Neural cell (in vitro differentiated cells): ENCODE data around the gene STC2. TPM values are rescaled to one million over a fixed set of nuclear protein-coding genes. Genes with fewer than 3 reads are reported as not detected.

Experiments
- H2AFZ ChIP-seq: fragments of 200-600, 300-800 bp; sonication (generic), shearing (Covaris generic); 2 replicates; pipeline ENCODE4 v1.6.0; 2014; ENCODE audit warnings: low read depth, mild to moderate bottlenecking, antibody characterized with exemption, low read length, moderate library complexity
- H3F3A ChIP-seq: fragments of 200-600 bp; shearing (Covaris generic); 2 replicates; pipeline ENCODE4 v1.6.1; 2016; ENCODE audit warnings: mild to moderate bottlenecking, moderate library complexity, mixed read lengths, antibody characterized with exemption, low read length; ENCODE audit not compliant: insufficient read depth, poor library complexity, severe bottlenecking
- H3K27ac ChIP-seq: fragments of 200-600, 300-800 bp; sonication (generic), shearing (Covaris generic); 2 replicates; pipeline ENCODE4 v1.5.1; 2014; ENCODE audit warnings: mild to moderate bottlenecking, low read length, moderate library complexity
- H3K27me3 ChIP-seq: fragments of 300-800, 200-600 bp; sonication (generic), shearing (Covaris generic); 2 replicates; pipeline ENCODE4 v1.6.0; 2014; ENCODE audit warnings: mild to moderate bottlenecking, low read depth, low read length, moderate library complexity; ENCODE audit not compliant: insufficient read depth
- H3K36me3 ChIP-seq: fragments of 300-800, 200-600 bp; sonication (generic), shearing (Covaris generic); 2 replicates; pipeline ENCODE4 v1.5.1; 2014; ENCODE audit warnings: mild to moderate bottlenecking, antibody characterized with exemption, low read length, moderate library complexity; ENCODE audit not compliant: insufficient read depth
- H3K4me2 ChIP-seq: fragments of 300-800, 200-600 bp; sonication (generic), shearing (Covaris generic); 2 replicates; pipeline ENCODE4 v1.6.0; 2014; ENCODE audit warnings: mild to moderate bottlenecking, low read length
- H3K4me3 ChIP-seq: fragments of 300-800, 200-600 bp; sonication (generic), shearing (Covaris generic); 2 replicates; pipeline ENCODE4 v1.5.1; 2014; ENCODE audit warnings: mild to moderate bottlenecking, low read length, moderate library complexity
- H3K79me2 ChIP-seq: fragments of 200-600 bp; shearing (Covaris generic); replicated peaks from 2 replicates; pipeline ENCODE4 v1.6.0; 2014; ENCODE audit warnings: mild to moderate bottlenecking, low read length, moderate library complexity; ENCODE audit not compliant: insufficient read depth
- H3K9ac ChIP-seq: fragments of 300-800, 200-600 bp; sonication (generic), shearing (Covaris generic); 2 replicates; pipeline ENCODE4 v1.6.1; 2016; ENCODE audit warnings: mild to moderate bottlenecking, low read length, mixed read lengths
- H3K9me2 ChIP-seq: fragments of 200-600 bp; shearing (Covaris generic); 2 replicates; pipeline ENCODE4 v1.6.1; 2016; ENCODE audit warnings: mild to moderate bottlenecking, low read length, mixed read lengths; ENCODE audit not compliant: insufficient read depth
- H3K9me3 ChIP-seq: fragments of 200-600, 300-800 bp; sonication (generic), shearing (Covaris generic); 2 replicates; pipeline ENCODE4 v1.6.1; 2016; ENCODE audit warnings: mild to moderate bottlenecking, mixed run types, low read length, moderate library complexity, mixed read lengths
- H4K20me1 ChIP-seq: fragments of 200-600 bp; shearing (Covaris generic); 2 replicates; pipeline ENCODE4 v1.6.1; 2016; ENCODE audit warnings: mild to moderate bottlenecking, mixed run types; ENCODE audit not compliant: insufficient read depth
- EP300 ChIP-seq: fragments of 450-650 bp; conservative IDR thresholded peaks from 2 replicates; pipeline ENCODE4 v1.6.1; 2014; ENCODE audit warnings: antibody characterized with exemption, mild to moderate bottlenecking, moderate library complexity; ENCODE audit not compliant: poor library complexity, severe bottlenecking
- EZH2 ChIP-seq: fragments of 200-600, 300-800 bp; shearing (Covaris generic), sonication (generic); IDR thresholded peaks from 2 replicates; pipeline ENCODE4 v1.6.1; 2014; ENCODE audit warnings: antibody characterized with exemption, low read length, borderline replicate concordance, mild to moderate bottlenecking; ENCODE audit not compliant: insufficient read depth, poor library complexity, severe bottlenecking
- MXI1 ChIP-seq: fragments of 450-650 bp; conservative IDR thresholded peaks from 2 replicates; pipeline ENCODE4 v1.6.1; 2014; ENCODE audit warnings: antibody characterized with exemption, mild to moderate bottlenecking; ENCODE audit not compliant: poor library complexity, severe bottlenecking
- POLR2AphosphoS5 ChIP-seq: IDR thresholded peaks from 2 replicates; pipeline ENCODE4 v1.6.1; 2012
- RAD21 ChIP-seq: fragments of 450-650 bp; conservative IDR thresholded peaks from 2 replicates; pipeline ENCODE4 v1.6.1; 2014; ENCODE audit warnings: antibody characterized with exemption, mild to moderate bottlenecking, moderate library complexity
- REST ChIP-seq: IDR thresholded peaks from 2 replicates; pipeline ENCODE4 v1.6.1; 2012; ENCODE audit warnings: borderline replicate concordance
- SMC3 ChIP-seq: fragments of 450-650 bp; conservative IDR thresholded peaks from 2 replicates; pipeline ENCODE4 v1.6.1; 2014; ENCODE audit warnings: antibody characterized with exemption, mild to moderate bottlenecking, moderate library complexity; ENCODE audit not compliant: poor library complexity
- TAF1 ChIP-seq: IDR thresholded peaks from 2 replicates; pipeline ENCODE4 v1.6.1; 2012; ENCODE audit warnings: low read depth
- polyA plus RNA-seq: library from polyadenylated mRNA; depleted of rRNA; stranded (reverse); fragments of >200 nt; gene quantifications from 2 replicates; pipeline ENCODE4 v1.2.3, GENCODE V29; 2014
- TF ChIP-seq, protein P1 (sequence below): fragments of 450-650 bp; IDR thresholded peaks from 2 replicates; pipeline ENCODE4 v1.5.1; 2014; ENCODE audit warnings: antibody characterized with exemption, mild to moderate bottlenecking, moderate library complexity; ENCODE audit not compliant: poor library complexity, severe bottlenecking

STC2 gene
- polyA plus RNA-seq, 1 donor from 2014 or later = 0.09 TPM

DNA sequence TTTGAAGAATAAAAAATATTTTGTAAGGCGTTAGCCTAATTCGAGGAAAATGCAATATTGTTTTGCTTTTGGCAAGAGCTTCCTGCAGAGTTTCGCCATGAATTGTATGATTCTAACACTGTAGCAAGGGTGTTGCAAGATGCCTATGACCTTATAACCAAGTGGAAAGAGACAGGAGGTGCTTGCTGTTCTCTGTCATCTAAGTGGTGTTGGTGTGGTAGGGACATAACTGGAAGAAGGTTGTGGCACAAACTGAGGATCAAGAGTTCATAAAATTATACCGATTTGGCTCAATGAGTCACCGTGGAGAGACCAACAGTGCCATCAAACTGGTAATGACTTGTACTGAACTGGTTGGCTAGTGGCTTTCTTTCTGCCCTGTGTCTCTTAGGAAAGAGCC lies 6.3 kb downstream of the STC2 start:
- TF ChIP-seq POLR2AphosphoS5 (no peak), REST (no peak), TAF1 (no peak), SMC3 (no peak), MXI1 (no peak), EP300 (no peak), RAD21 (no peak)
- TF ChIP-seq, protein P1, sequence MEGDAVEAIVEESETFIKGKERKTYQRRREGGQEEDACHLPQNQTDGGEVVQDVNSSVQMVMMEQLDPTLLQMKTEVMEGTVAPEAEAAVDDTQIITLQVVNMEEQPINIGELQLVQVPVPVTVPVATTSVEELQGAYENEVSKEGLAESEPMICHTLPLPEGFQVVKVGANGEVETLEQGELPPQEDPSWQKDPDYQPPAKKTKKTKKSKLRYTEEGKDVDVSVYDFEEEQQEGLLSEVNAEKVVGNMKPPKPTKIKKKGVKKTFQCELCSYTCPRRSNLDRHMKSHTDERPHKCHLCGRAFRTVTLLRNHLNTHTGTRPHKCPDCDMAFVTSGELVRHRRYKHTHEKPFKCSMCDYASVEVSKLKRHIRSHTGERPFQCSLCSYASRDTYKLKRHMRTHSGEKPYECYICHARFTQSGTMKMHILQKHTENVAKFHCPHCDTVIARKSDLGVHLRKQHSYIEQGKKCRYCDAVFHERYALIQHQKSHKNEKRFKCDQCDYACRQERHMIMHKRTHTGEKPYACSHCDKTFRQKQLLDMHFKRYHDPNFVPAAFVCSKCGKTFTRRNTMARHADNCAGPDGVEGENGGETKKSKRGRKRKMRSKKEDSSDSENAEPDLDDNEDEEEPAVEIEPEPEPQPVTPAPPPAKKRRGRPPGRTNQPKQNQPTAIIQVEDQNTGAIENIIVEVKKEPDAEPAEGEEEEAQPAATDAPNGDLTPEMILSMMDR = no peak
- H4K20me1 ChIP-seq = no peaks in the 10 kb centered on the region
- no peak overlapping the region for H3K27ac ChIP-seq
- H3K4me2 ChIP-seq = no peak overlapping the region
- no peaks in the 10 kb centered on the region for H3K36me3 ChIP-seq
- no peak overlapping the region for H3K4me3 ChIP-seq
- no peaks in the 10 kb centered on the region for H3F3A ChIP-seq
- H3K9me3 ChIP-seq = no peaks in the 10 kb centered on the region
- H3K9me2 ChIP-seq = no peaks in the 10 kb centered on the region
- no peak overlapping the region for H2AFZ ChIP-seq
- H3K9ac ChIP-seq = no peak overlapping the region
- H3K27me3 ChIP-seq = peaks cover 36% of the 10 kb centered on the region
- no peaks in the 10 kb centered on the region for H3K79me2 ChIP-seq

DNA sequence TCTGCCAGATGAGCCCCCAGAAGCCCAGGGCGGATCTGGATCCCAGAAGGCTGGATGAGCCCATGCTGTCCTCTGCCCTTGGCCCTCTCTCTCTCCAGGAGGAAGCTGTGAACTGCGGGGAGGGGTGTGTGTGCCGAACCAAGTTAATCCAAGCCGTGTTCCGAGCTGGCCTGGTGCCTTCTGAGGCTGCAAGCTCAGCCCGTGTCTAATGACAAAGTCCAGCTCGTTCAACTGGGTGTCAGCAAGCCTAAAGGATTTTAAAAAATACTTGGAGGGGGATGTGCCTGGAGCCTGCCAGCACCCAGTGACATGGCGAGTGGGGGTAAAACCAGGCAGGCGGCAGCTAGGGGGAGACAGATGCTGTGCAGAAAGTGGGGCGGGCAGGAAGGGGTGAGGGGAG lies 8.0 kb downstream of the STC2 start:
- H3K36me3 ChIP-seq = no peaks in the 10 kb centered on the region
- no peak overlapping the region for H3K4me3 ChIP-seq
- no peak overlapping the region for H3K27ac ChIP-seq
- H4K20me1 ChIP-seq = no peaks in the 10 kb centered on the region
- no peaks in the 10 kb centered on the region for H3K9me2 ChIP-seq
- no peaks in the 10 kb centered on the region for H3K9me3 ChIP-seq
- no peak overlapping the region for H3K4me2 ChIP-seq
- no peaks in the 10 kb centered on the region for H3F3A ChIP-seq
- no peak overlapping the region for H2AFZ ChIP-seq
- TF ChIP-seq EZH2 (no peak), EP300 (no peak), RAD21 (no peak), MXI1 (no peak), SMC3 (no peak), POLR2AphosphoS5 (no peak), TAF1 (no peak), REST (no peak)
- TF ChIP-seq, protein P1 = no peak
- no peaks in the 10 kb centered on the region for H3K79me2 ChIP-seq
- no peak overlapping the region for H3K9ac ChIP-seq
- H3K27me3 ChIP-seq = peaks cover 20% of the 10 kb centered on the region
